ENCODE measurements around the gene APBA2. TPM values are rescaled to one million over a fixed set of nuclear protein-coding genes. Genes with fewer than 3 reads are reported as not detected.

Gene APBA2
- total and polyA plus RNA-seq, 10 of the 15 experiments (the other 5 are each of a cell fraction or from before 2014, with no cell fraction given): 0.06 to 0.26 (median 0.07) TPM; not detected in 7

GRCh38 chr15:28930476-28931291 is 44.9 kb downstream of the APBA2 start:
- H4K20me1 ChIP-seq (ENCODE audit: control insufficient read depth, insufficient read depth): no peaks in the 10 kb centered on the region
- BruUV-seq (replicated peaks): no TSS peak
- in situ Hi-C loops (cut with MboI) (no loop called here), intact Hi-C loops (cut with micrococcal nuclease; ENCODE audit: unreplicated experiment) (no loop called here)
- ATAC-seq (no peak), DNase-seq (ENCODE audit: low read depth, low spot score) (no peak), FAIRE-seq (no peak)
- WGBS (ENCODE audit: insufficient coverage, insufficient replicate concordance, low lambda C conversion rate, missing lambda C conversion rate): 27% methylated on average over 14 of the region's 16 CpGs
- POLR2A ChIA-PET: no interaction called here
- SMC1A ChIA-PET (ENCODE audit: uncharacterized antibody, unreplicated experiment): no interaction called here
- no peak overlapping the region for H3K27ac ChIP-seq (ENCODE audit: control insufficient read depth, insufficient read depth)
- H3K4me2 ChIP-seq (ENCODE audit: control insufficient read depth, insufficient read depth): no peak overlapping the region
- no peaks in the 10 kb centered on the region for H3K4me1 ChIP-seq (ENCODE audit: control insufficient read depth, insufficient read depth, low read length)
- no peak overlapping the region for H3K9ac ChIP-seq (ENCODE audit: control insufficient read depth, insufficient read depth, low read length)
- no peaks in the 10 kb centered on the region for H3K79me2 ChIP-seq (ENCODE audit: control insufficient read depth, insufficient read depth, low read length)
- CTCF ChIA-PET: no interaction called here
- no peaks in the 10 kb centered on the region for H3K36me3 ChIP-seq (ENCODE audit: control insufficient read depth in 2 of 2, insufficient read depth in 2 of 2, low read length in 1 of 2)
- peaks cover 0 to 2% of the 10 kb centered on the region in 2 experiments; a peak in 1 of 4 replicates for H3K27me3 ChIP-seq (replicated peaks in 1 of 2; ENCODE audit: control insufficient read depth in 2 of 2, insufficient read depth in 2 of 2, low read length in 1 of 2)
- H3K9me3 ChIP-seq (replicated peaks; ENCODE audit: control insufficient read depth, insufficient read depth, low read length): no peaks in the 10 kb centered on the region
- no peak overlapping the region for H2AFZ ChIP-seq (ENCODE audit: control insufficient read depth, low read depth, low read length)
- RAD21 ChIA-PET (ENCODE audit: unreplicated experiment): no interaction called here
- H3K4me3 ChIP-seq: no peak overlapping the region
- TF ChIP-seq, protein P1, sequence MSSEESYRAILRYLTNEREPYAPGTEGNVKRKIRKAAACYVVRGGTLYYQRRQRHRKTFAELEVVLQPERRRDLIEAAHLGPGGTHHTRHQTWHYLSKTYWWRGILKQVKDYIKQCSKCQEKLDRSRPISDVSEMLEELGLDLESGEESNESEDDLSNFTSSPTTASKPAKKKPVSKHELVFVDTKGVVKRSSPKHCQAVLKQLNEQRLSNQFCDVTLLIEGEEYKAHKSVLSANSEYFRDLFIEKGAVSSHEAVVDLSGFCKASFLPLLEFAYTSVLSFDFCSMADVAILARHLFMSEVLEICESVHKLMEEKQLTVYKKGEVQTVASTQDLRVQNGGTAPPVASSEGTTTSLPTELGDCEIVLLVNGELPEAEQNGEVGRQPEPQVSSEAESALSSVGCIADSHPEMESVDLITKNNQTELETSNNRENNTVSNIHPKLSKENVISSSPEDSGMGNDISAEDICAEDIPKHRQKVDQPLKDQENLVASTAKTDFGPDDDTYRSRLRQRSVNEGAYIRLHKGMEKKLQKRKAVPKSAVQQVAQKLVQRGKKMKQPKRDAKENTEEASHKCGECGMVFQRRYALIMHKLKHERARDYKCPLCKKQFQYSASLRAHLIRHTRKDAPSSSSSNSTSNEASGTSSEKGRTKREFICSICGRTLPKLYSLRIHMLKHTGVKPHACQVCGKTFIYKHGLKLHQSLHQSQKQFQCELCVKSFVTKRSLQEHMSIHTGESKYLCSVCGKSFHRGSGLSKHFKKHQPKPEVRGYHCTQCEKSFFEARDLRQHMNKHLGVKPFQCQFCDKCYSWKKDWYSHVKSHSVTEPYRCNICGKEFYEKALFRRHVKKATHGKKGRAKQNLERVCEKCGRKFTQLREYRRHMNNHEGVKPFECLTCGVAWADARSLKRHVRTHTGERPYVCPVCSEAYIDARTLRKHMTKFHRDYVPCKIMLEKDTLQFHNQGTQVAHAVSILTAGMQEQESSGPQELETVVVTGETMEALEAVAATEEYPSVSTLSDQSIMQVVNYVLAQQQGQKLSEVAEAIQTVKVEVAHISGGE (CRISPR knock-in tag; IDR thresholded peaks at IDR 0.05): no peak
- no peak for TF ChIP-seq TCF7 (IDR thresholded peaks at IDR 0.05; ENCODE audit: borderline replicate concordance)
- TF ChIP-seq, protein P2, sequence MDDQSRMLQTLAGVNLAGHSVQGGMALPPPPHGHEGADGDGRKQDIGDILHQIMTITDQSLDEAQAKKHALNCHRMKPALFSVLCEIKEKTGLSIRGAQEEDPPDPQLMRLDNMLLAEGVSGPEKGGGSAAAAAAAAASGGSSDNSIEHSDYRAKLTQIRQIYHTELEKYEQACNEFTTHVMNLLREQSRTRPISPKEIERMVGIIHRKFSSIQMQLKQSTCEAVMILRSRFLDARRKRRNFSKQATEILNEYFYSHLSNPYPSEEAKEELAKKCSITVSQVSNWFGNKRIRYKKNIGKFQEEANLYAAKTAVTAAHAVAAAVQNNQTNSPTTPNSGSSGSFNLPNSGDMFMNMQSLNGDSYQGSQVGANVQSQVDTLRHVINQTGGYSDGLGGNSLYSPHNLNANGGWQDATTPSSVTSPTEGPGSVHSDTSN (IDR thresholded peaks at IDR 0.05; ENCODE audit: insufficient replicate concordance, low read depth, low read length): no peak
- TF ChIP-seq MEF2B (IDR thresholded peaks at IDR 0.05; ENCODE audit: partially characterized antibody, poor library complexity, severe bottlenecking): no peak
- TF ChIP-seq YY1 (IDR thresholded peaks at IDR 0.05; ENCODE audit: low read depth, low read length): no peak
- no peak for TF ChIP-seq SUZ12 (IDR thresholded peaks at IDR 0.05; ENCODE audit: unreplicated experiment)
- TF ChIP-seq NFYB (IDR thresholded peaks at IDR 0.05; ENCODE audit: insufficient read depth, low read depth, low read length): no peak
- TF ChIP-seq SMAD1 (IDR thresholded peaks at IDR 0.05; ENCODE audit: low read depth, partially characterized antibody): no peak
- TF ChIP-seq POLR2A (IDR thresholded peaks at IDR 0.05; ENCODE audit: low read depth, low read length): no peak
- TF ChIP-seq EED (IDR thresholded peaks at IDR 0.05; ENCODE audit: low read depth): no peak
